Adrenal gland (tissue), 12 donors: ENCODE measurements around the gene ZNF521. TPM values are rescaled to one million over a fixed set of nuclear protein-coding genes. Genes with fewer than 3 reads are reported as not detected.

Source experiments
- DNase-seq, 7 donors: peaks; one replicate each; pipeline ENCODE4 v3.0.0-alpha.2; 2019 to 2020
- H3K27ac ChIP-seq, 5 donors: fragments of 200-600 bp; sonication (generic) in 4 of 5; 1 replicate in 3 of 5; 2 replicates in 2 of 5; pipeline versions ENCODE4 v1.5.1 to v1.8.0; 2016 to 2020; ENCODE audit warnings: mild to moderate bottlenecking in 1 of 5
- H3K27me3 ChIP-seq: fragments of 200-600 bp; 2 replicates; pipeline ENCODE4 v1.8.0; 2021
- H3K36me3 ChIP-seq, 2 donors: fragments of 200-600 bp; replicated peaks in 1 of 2; 1 replicate in 1 of 2; 2 replicates in 1 of 2; pipeline versions ENCODE4 v1.5.1 to v1.8.0; 2018 to 2022
- H3K4me1 ChIP-seq, 2 donors: fragments of 200-600 bp; replicated peaks in 1 of 2; 1 replicate in 1 of 2; 2 replicates in 1 of 2; pipeline versions ENCODE4 v1.5.1 to v1.8.0; 2018 to 2021
- H3K4me3 ChIP-seq, 4 donors: fragments of 200-600 bp; sonication (generic) in 3 of 4; one replicate each; pipeline ENCODE4 v1.5.1; 2016 to 2018
- H3K9me3 ChIP-seq, 3 donors: fragments of 200-600 bp; sonication (generic) in 1 of 3; replicated peaks in 1 of 3; 1 replicate in 2 of 3; 2 replicates in 1 of 3; pipeline versions ENCODE4 v1.5.1 to v1.8.0; 2016 to 2021
- CTCF ChIP-seq, 6 experiments: fragments of 450-650 bp in 4 of 6; fragments of 200-600 bp in 2 of 6; sonication (generic) in 1 of 6; IDR thresholded peaks; 1 replicate in 5 of 6; 2 replicates in 1 of 6; pipeline versions ENCODE4 v1.5.1 to v1.8.0; 2016 to 2021; ENCODE audit warnings: antibody characterized with exemption in 6 of 6, mild to moderate bottlenecking in 2 of 6, moderate library complexity in 1 of 6
- POLR2A ChIP-seq, 2 donors: fragments of 450-650 bp; IDR thresholded peaks; one replicate each; pipeline ENCODE4 v1.6.1; 2017; ENCODE audit warnings: antibody characterized with exemption in 2 of 2, mild to moderate bottlenecking in 2 of 2, moderate library complexity in 1 of 2
- WGBS, 4 donors: extraction: QIAGEN DNeasy Blood & Tissue Kit in 2 of 4; methylation state at CpG; one replicate each; pipeline versions ENCODE4 v1.1.5 to v1.1.7; 2013 to 2017; 5-methylcytosine and 5-hydroxymethylcytosine counted together
- intact Hi-C, 2 donors: fragments of 100-400 bp; cut with DNase I; formaldehyde crosslinking; loops; one replicate each; pipeline versions ENCODE4 v1.14.1 to v1.15.0; 2022 to 2023
- polyA plus RNA-seq, 3 donors: library from polyadenylated mRNA; stranded (reverse); fragments of 200-250 nt in 2 of 3; fragments of 350-450 nt in 1 of 3; fragmentation: Illumina TruSeq in 1 of 3; extraction: RNeasy Lipid Tissue Mini Kit (QIAGEN cat#74804) in 1 of 3; gene quantifications; one replicate each; pipeline ENCODE4 v1.2.3, GENCODE V29; 2013 to 2014
- total RNA-seq, 9 donors: library from RNA; depleted of rRNA in 4 of 9; stranded (reverse); fragments of >200 nt in 4 of 9; fragments of 120-200 nt in 1 of 9; fragmentation: NEBNext Ultra II Directional in 1 of 9; extraction: Animal tissue kit (Norgen Biotek cat#: 25700) in 1 of 9; gene quantifications; one replicate each; pipeline versions ENCODE4 v1.1.0 to v1.2.4, GENCODE V29; 2013 to 2023
- donor health status: healthy with polysubstance abuse.
- donor health status: Bipolar disorder and iron deficiency.
- donor health status: DM: yes; HTN: yes; CAD: no.
- donor health status: DM: no; HTN: no; CAD: no.
- donor health status: DM: no; HTN: no; CAD: no.
- donor health status: DM: yes; HTN: yes; CAD: no.

ZNF521 gene
- total and polyA plus RNA-seq, 12 donors = 3.7 to 270 (median 43.0) TPM

GRCh38 chr18:25306671-25307070 is 45.3 kb downstream of the ZNF521 start:
- Histone ChIP-seq H3K4me3 (no peak overlapping the region), H3K9me3 (no peaks in the 10 kb centered on the region), H3K4me1 (peaks cover 3 to 6% of the 10 kb centered on the region in 2 donors), H3K27ac (no peak overlapping the region), H3K27me3 (no peaks in the 10 kb centered on the region), H3K36me3 (no peaks in the 10 kb centered on the region)
- DNase-seq = no peak
- intact Hi-C loops = no loop called here
- WGBS, 4 donors = 95 to 100% (median 100%) methylated on average over 1 of the region's 1 CpG
- TF ChIP-seq CTCF (IDR thresholded peaks at IDR 0.05) (no peak), POLR2A (IDR thresholded peaks at IDR 0.05) (no peak)

GRCh38 chr18:25305584-25305983 is 46.4 kb downstream of the ZNF521 start:
- no peak for DNase-seq
- Histone ChIP-seq H3K4me1 (peaks cover 0 to 3% of the 10 kb centered on the region in 2 donors), H3K27ac (no peak overlapping the region), H3K4me3 (no peak overlapping the region), H3K27me3 (no peaks in the 10 kb centered on the region), H3K36me3 (no peaks in the 10 kb centered on the region), H3K9me3 (no peaks in the 10 kb centered on the region)
- intact Hi-C loops = no loop called here
- TF ChIP-seq CTCF (IDR thresholded peaks at IDR 0.05) = no peak
- TF ChIP-seq POLR2A (IDR thresholded peaks at IDR 0.05) = no peak

GRCh38 chr18:25300492-25300891 is 51.5 kb downstream of the ZNF521 start:
- Histone ChIP-seq H3K27ac (no peak overlapping the region), H3K27me3 (no peaks in the 10 kb centered on the region), H3K36me3 (no peaks in the 10 kb centered on the region), H3K4me3 (no peak overlapping the region), H3K4me1 (peaks cover 0 to 12% of the 10 kb centered on the region in 2 donors), H3K9me3 (no peaks in the 10 kb centered on the region)
- 89 to 95% (median 93%) methylated on average over 2 of the region's 2 CpGs for WGBS, 4 donors
- TF ChIP-seq CTCF (IDR thresholded peaks at IDR 0.05) = no peak
- TF ChIP-seq POLR2A (IDR thresholded peaks at IDR 0.05) = no peak
- intact Hi-C loops = no loop called here
- no peak for DNase-seq

- H3K9me3 ChIP-seq = no peaks in the 10 kb centered on the region
- no peak for DNase-seq
- peaks cover 0 to 12% of the 10 kb centered on the region in 2 donors for H3K4me1 ChIP-seq
- H3K4me3 ChIP-seq = no peak overlapping the region
- H3K27me3 ChIP-seq = no peaks in the 10 kb centered on the region
- no peaks in the 10 kb centered on the region for H3K36me3 ChIP-seq
- TF ChIP-seq CTCF (IDR thresholded peaks at IDR 0.05) = no peak
- no peak for TF ChIP-seq POLR2A (IDR thresholded peaks at IDR 0.05)
- intact Hi-C loops = no loop called here
- WGBS, 4 donors = 68 to 76% (median 72%) methylated on average over 8 of the region's 8 CpGs
- peak overlapping the region in 2 of 5 donors; percentile 24 to 40 for H3K27ac ChIP-seq
These were observed 52.3 kb downstream of the ZNF521 start for GRCh38 chr18:25299426-25300300.
